GM21360 (cell line): ENCODE measurements around the gene PLP1.
"Not testable (repeated sequence)": the region's sequence is repeated elsewhere in the genome, so short reads cannot be mapped to it uniquely, and the experiment has no call there.

Source experiments
- ATAC-seq: cut with Tn5 transposase; IDR thresholded peaks from one replicate; pipeline ENCODE4 v1.9.1; 2021; ENCODE audit warnings: mild to moderate bottlenecking, moderate library complexity; ENCODE audit not compliant: unreplicated experiment

The PLP1 gene

GRCh38 chrX:103776546-103776945 lies at the start of gene PLP1:
Gene PLP1, plus strand, starts transcription at chrX:103776840. Its CDS starts 156 bp downstream, at chrX:103776996.
- ATAC-seq: no peak

GRCh38 chrX:103727115-103727514 lies 49.5 kb upstream of the PLP1 start:
- no peak for ATAC-seq

GRCh38 chrX:103729015-103729414 lies 47.6 kb upstream of the PLP1 start:
- ATAC-seq: no peak

GRCh38 chrX:103730147-103730795 lies 46.4 kb upstream of the PLP1 start:
- no peak for ATAC-seq

GRCh38 chrX:103730796-103731493 lies 45.7 kb upstream of the PLP1 start:
- no peak for ATAC-seq

GRCh38 chrX:103733017-103733416 lies 43.6 kb upstream of the PLP1 start:
- ATAC-seq: no peak

GRCh38 chrX:103734125-103734760 lies 42.4 kb upstream of the PLP1 start:
- no peak for ATAC-seq

- ATAC-seq: no peak
Observed at GRCh38 chrX:103737696-103738095, 38.9 kb upstream of the PLP1 start.

- ATAC-seq: no peak
Observed at GRCh38 chrX:103739421-103739820, 37.2 kb upstream of the PLP1 start.

GRCh38 chrX:103741879-103742278 lies 34.8 kb upstream of the PLP1 start:
- no peak for ATAC-seq

GRCh38 chrX:103742339-103742738 lies 34.3 kb upstream of the PLP1 start:
- ATAC-seq: no peak

GRCh38 chrX:103747163-103747562 lies 29.5 kb upstream of the PLP1 start:
- ATAC-seq: no peak

- no peak for ATAC-seq
Observed at GRCh38 chrX:103754401-103754800, 22.2 kb upstream of the PLP1 start.

- no peak for ATAC-seq
Observed at GRCh38 chrX:103756736-103757135, 19.9 kb upstream of the PLP1 start.

- ATAC-seq: no peak
Observed at GRCh38 chrX:103758555-103758954, 18.1 kb upstream of the PLP1 start.

- ATAC-seq: not testable (repeated sequence)
Observed at GRCh38 chrX:103763541-103763940, 13.1 kb upstream of the PLP1 start.

GRCh38 chrX:103766813-103767555 lies 9.7 kb upstream of the PLP1 start:
- not testable (repeated sequence) for ATAC-seq

- ATAC-seq: no peak
Observed at GRCh38 chrX:103773445-103773844, 3.2 kb upstream of the PLP1 start.

- no peak for ATAC-seq
Observed at GRCh38 chrX:103774070-103774642, 2.5 kb upstream of the PLP1 start.

- no peak for ATAC-seq
Observed at GRCh38 chrX:103779141-103779789, 2.6 kb downstream of the PLP1 start.
